T1000 (cell line): ENCODE data around the gene ASPDH.

Experiments
- DNase-seq: peaks from one replicate; lab custom pipeline; 2025; ENCODE audit warnings: mixed read lengths; lab: John Stamatoyannopoulos, UW

Gene ASPDH

DNA sequence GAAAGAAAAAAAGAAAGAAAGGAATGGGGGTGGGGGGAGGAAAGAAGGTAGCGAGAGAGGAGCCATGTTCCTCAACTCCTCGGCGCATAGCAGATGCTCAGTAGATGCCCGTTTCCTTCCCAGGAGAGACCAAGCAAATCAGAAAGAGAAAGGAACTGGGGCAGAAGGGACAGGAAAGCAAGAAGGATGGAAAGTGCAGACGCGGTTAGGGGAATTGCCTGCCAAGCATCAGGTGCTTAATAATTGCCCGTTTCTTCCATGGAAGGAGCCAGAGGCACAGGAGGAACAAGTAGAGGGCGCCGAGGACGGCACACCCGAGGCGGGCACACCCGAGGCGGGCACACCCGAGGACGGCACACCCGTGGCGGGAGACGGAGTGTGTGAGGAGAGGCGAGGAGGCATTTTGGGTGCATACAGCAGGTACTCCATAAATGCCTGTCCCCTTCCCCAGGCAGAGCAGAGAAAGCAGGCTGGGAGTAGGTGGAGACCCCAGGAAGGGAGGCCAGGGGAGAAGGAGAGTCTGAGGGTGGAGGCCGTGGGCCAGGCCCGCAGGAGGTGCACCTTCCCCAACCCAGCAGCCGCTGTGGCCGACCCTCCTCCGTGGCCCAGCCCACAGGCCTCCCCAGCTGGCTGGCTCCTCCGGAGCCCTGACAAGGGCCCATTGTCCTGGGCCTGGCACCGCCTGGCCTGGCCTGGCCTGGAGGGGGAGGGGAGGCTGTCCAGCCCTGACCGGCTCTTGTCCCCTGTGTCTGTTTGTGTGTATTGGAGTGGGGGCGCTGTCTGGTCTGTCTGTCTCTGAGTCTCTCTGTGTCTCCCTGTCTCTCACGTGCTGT lies 17.3 kb downstream of the ASPDH start:
- no peak for DNase-seq

- DNase-seq = no peak
These were observed 18.6 kb downstream of the ASPDH start for GRCh38 chr19:50495020-50495531.

- no peak for DNase-seq
These were observed 19.3 kb downstream of the ASPDH start for GRCh38 chr19:50494186-50495019.

DNA sequence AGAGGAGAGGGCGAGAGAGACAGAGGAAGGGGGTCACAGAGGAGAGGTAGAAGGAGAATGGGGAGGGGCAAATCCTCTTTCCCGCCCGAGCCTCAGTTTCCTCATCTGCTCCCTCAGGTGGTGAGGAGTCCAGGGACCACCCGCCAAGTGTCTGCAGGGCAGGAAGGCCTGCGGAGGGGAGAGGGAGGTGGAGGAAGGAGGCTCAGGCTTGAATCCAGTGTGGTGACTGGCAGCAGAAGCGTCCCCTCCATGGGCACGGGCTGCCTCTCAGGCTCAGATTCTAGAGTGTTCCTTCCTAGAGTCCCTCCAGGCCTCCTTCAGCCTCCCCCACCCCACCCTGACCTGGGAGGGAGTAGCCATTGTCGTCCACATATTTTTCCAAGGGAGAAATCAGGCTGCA lies 20.5 kb downstream of the ASPDH start:
- DNase-seq = no peak

DNA sequence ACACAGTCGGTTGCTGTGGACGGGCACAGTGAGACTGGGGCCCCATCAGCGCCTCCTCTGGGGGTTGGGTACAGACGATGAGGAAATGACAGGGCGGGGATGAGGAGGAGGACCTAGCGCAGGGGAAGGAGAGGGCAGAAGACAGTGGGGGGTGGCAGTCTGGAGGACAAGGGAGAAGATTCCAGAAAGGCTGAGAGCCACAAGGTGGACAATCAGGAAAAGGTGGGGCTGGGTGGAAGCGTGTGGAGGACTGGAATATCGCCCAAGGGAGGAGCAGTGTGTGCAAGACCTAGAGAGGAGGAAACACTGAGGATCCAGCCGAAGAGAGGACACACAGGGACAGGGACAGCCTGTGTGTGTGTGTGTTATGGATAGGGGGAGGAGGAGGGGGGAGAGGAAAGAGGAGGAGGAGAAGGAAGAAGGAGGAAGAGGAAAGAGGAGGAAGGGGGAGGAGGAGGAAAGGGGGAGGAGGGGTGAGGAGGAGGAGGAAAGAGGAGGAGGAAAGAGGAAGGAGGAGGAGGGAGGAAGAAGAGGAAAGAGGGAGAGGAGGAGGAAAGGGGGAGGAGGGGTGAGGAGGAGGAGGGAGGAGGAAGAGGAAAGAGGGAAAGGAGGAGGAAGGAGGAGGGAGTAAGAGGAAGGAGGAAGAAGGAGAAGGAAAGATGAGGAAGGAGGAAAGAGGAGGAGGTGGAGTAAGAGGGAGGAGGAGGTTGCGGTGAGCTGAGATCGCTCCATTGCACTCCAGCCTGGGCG lies 21.2 kb downstream of the ASPDH start:
- no peak for DNase-seq

GRCh38 chr19:50490991-50491472 lies 22.7 kb downstream of the ASPDH start:
- no peak for DNase-seq

DNA sequence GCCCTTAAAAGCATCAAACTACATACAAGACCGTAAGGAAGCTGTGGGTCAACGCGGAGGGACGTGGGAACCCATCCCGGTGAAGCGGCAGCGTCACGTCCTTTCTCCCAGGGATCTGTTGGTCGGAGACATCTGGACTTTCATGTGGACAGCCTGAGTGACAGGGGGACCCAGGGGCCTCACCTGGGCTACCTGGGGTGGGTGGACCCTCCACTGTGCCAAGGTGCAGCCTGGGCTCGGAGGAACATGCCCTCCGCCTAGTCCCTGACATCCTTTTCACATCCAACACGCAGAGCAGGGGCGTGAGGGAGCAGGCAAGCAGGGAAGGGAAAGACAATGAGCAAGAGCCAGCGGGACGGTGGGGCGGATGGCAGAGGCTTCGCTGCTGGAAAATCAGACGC lies 23.3 kb downstream of the ASPDH start:
- no peak for DNase-seq

GRCh38 chr19:50489461-50490011 lies 24.2 kb downstream of the ASPDH start:
- no peak for DNase-seq

DNA sequence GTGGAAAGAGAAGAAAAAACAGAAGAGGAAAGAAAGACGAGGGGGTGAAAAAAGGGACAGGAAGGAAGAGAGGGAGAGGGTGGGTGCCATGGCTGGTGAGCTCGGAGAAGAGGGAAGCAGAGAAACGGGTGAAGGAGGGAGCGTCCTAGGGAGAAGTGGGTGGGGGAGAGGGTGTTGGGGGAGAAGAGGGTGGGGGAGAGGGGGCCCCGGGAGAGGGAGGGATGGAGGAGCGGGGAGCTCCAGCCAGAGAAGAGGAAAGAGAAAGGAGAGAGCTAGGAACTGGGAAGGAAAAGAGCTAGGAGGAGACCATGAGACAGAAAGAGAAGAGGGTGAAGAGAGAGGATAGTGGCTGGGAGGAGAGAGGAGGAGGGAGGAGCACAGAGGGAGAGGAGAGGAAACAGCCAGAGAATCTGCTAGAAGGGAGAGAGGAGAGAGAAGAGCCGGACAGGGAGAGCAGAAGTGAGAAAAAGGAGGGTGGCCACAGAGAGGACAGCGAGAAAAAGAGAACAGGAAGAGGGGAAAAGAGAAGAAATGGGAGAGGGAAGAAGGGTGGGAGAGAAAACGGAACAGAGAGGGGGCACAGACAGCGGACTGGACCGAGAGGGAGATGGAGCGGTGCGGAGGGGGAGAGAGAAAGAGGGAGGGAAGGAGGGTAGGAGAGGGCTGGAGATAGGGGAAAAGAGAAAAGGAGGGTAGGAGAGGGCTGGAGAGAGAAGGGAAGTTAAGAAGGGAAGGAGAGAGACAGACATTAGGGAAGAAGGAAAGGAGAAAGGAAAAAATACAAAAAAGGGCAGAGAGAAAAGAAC lies 25.1 kb downstream of the ASPDH start:
- DNase-seq = no peak

DNA sequence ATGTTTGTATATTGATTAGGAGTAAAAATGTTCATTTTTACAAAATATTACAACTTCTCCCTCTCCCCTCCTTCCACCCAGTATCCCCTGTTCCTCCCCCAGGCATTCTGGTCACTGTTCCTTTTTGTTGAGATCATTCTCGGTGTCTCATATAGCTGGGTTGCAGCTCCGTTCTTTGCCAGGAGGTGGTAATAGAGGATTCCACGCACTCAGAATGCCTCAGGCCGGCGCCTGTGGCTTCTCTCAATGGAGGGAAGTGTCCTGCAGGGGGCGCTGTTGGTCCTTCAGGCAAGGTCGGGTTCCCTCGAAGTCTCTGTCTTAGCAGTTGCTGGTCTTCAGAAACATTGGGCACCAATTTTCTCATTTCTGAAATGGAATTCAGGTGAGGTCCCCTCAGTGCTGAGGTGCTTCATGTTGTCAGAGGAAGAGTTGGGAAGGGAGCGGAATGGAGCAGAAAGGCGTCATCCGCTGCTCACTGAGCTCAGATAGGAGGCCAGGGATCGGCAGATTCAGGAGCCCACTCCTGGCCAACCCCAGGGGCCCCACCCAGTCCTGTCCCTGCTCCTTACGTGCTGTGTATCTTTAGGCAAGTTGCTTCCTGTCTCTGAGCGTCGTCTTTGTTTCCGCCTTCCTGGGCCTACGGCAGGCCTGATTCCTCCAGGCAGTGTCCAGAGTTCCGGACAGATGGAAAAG lies 26.7 kb downstream of the ASPDH start:
- DNase-seq = no peak

GRCh38 chr19:50485284-50485955 lies 28.3 kb downstream of the ASPDH start:
- no peak for DNase-seq

DNA sequence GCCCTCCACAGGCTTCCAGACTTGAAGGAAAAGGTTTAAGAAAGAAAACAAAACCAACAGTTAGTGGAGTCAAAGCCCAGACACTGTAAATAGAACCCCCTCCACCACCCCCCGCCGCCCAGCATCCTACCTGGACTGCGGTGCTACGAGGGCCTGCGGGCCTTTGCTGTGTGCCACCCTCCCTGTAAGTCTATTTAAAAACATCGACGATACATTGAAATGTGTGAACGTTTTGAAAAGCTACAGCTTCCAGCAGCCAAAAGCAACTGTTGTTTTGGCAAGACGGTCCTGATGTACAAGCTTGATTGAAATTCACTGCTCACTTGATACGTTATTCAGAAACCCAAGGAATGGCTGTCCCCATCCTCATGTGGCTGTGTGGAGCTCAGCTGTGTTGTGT lies 30.8 kb downstream of the ASPDH start:
- no peak for DNase-seq

DNA sequence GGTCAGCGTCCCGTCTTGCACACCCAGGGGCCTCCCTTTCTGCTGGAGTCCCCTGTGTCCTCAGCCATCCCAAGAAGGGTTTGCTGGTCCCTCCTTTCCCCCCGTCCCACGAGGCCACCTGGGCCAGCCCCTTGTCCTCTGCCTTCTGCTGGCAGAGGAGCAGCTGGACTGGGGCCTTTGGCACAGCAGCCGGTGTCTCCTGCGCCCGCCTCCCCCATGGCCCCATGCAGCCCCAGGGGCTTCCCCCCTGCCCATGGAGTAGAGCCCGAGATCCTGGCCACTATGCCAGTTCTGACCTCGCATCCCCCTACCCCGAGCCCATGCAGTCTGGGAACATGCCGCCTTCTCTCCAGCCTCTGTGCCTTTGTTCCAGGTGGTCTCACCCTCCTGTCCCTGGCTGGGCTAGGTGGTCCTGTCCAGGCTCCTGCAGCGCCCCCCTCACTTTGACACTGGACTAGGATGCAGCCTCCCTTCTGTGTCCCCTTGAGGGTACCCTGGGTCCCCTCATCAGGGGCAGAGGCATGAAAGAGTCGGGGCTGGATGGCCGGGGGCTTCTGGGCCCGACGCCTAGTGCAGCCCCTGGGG lies 31.4 kb downstream of the ASPDH start:
- DNase-seq = no peak

- no peak for DNase-seq
These were observed 32.2 kb downstream of the ASPDH start for GRCh38 chr19:50481351-50482149.

DNA sequence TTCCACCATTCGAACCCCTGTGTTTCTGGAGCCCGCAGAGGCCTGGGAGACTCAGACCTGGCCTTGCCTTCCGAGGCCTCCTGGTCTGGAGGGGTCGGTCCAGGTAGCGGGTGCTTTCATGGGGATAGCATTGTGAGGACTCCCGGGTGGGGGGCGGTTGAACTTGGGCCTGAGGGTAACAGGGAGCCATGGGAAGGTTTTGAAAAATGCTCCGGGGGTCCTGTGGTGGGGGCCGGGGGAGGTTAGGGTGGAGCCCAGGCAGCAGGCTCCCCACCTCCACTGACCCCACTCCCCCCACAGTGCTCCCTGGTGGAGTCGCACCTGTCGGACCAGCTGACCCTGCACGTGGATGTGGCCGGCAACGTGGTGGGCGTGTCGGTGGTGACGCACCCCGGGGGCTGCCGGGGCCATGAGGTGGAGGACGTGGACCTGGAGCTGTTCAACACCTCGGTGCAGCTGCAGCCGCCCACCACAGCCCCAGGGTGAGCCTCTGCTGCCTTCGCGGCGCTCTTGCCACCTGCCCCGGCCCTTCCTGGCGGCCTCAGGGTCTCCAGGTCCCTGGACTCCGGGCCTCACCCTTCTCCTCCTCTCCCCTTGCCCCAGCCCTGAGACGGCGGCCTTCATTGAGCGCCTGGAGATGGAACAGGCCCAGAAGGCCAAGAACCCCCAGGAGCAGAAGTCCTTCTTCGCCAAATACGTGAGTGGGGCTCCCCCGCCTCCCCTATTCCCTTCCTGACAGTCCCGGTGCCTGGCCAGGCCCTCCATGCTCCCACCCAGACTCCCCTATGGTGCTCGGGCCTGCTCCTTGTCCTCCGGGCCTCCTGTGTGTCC lies 33.2 kb downstream of the ASPDH start:
- no peak for DNase-seq

DNA sequence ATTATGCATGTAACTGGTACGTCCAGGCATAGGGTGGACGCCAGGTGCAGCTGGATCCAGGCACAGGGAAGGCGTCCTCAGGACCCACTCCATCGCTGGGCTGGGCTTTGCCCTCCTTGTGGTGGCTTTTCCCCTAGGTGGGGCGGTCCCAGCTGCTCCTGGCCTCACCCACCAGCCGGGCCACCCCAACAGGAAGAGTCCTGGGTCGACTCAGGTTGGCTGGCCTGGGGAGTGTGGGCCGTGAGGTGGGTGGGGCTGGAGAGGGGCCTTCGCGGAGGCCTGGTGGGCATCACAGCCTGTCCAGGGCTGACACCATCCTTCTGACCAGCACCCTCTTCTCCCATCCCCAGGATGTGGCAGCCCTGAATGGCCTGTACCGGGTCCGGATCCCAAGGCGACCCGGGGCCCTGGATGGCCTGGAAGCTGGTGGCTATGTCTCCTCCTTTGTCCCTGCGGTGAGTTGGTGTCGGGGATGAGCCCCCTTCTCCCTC lies 33.9 kb downstream of the ASPDH start:
- DNase-seq = no peak
